Endodermal cell (in vitro differentiated cells): ENCODE data around the gene NID2. TPM values are rescaled to one million over a fixed set of nuclear protein-coding genes. Genes with fewer than 3 reads are reported as not detected.

Experiments
- DNase-seq: peaks from one replicate; pipeline ENCODE4 v3.0.0-alpha.2; 2017
- H3K27ac ChIP-seq: 2 replicates; pipeline ENCODE4 v1.5.1; 2013; ENCODE audit warnings: mild to moderate bottlenecking, low read depth, low read length, moderate library complexity
- H3K27me3 ChIP-seq: 2 replicates; pipeline ENCODE4 v1.6.1; 2013; ENCODE audit warnings: mild to moderate bottlenecking, low read length, moderate library complexity; ENCODE audit not compliant: insufficient read depth, control insufficient read depth, poor library complexity, severe bottlenecking
- H3K36me3 ChIP-seq: 2 replicates; pipeline ENCODE4 v1.7.0; 2013; ENCODE audit warnings: mild to moderate bottlenecking, low read length, moderate library complexity; ENCODE audit not compliant: control insufficient read depth, insufficient read depth
- H3K4me1 ChIP-seq: one replicate; pipeline ENCODE4 v1.7.0; 2013; ENCODE audit warnings: low read length; ENCODE audit not compliant: control insufficient read depth, insufficient read depth
- H3K4me3 ChIP-seq: 2 replicates; pipeline ENCODE4 v1.5.1; 2013; ENCODE audit warnings: mild to moderate bottlenecking, low read length, moderate library complexity
- H3K9ac ChIP-seq: 2 replicates; pipeline ENCODE4 v1.6.1; 2013; ENCODE audit warnings: mild to moderate bottlenecking, low read length, moderate library complexity; ENCODE audit not compliant: poor library complexity, severe bottlenecking; ENCODE audit errors: extremely low read depth
- H3K9me3 ChIP-seq: 2 replicates; pipeline ENCODE4 v1.6.1; 2013; ENCODE audit warnings: mild to moderate bottlenecking, low read length, moderate library complexity; ENCODE audit not compliant: control insufficient read depth
- H3K27ac Mint-ChIP-seq: 2 replicates; pipeline ENCODE4 v1.8.0; 2020; ENCODE audit warnings: mixed read lengths
- H3K27me3 Mint-ChIP-seq: 2 replicates; pipeline ENCODE4 v1.8.0; 2021; ENCODE audit warnings: mild to moderate bottlenecking, mixed read lengths; ENCODE audit not compliant: insufficient read depth
- H3K36me3 Mint-ChIP-seq: 2 replicates; pipeline ENCODE4 v1.8.0; 2020; ENCODE audit warnings: low read depth, mixed read lengths
- H3K4me1 Mint-ChIP-seq: 2 replicates; pipeline ENCODE4 v1.8.0; 2020; ENCODE audit warnings: mixed read lengths
- H3K4me3 Mint-ChIP-seq: 2 replicates; pipeline ENCODE4 v1.8.0; 2020; ENCODE audit warnings: mild to moderate bottlenecking, moderate library complexity, mixed read lengths
- H3K9me3 Mint-ChIP-seq: 2 replicates; pipeline ENCODE4 v1.8.0; 2020; ENCODE audit warnings: mild to moderate bottlenecking, mixed read lengths
- CTCF ChIP-seq: fragments of 200-600 bp; sonication (generic); conservative IDR thresholded peaks from 2 replicates; pipeline ENCODE4 v1.5.0; 2021; ENCODE audit warnings: antibody characterized with exemption, mild to moderate bottlenecking
- WGBS, 2 experiments: methylation state at CpG; one replicate each; pipeline versions ENCODE4 v1.1.5 to v1.1.7; 2013; ENCODE audit warnings: missing lambda C conversion rate in 2 of 2, mixed read lengths in 1 of 2; ENCODE audit not compliant: insufficient coverage in 1 of 2, insufficient read length in 1 of 2; 5-methylcytosine and 5-hydroxymethylcytosine counted together
- total RNA-seq, 2 donors: library from RNA; stranded (reverse); fragmentation: NEBNext Ultra II Directional in 1 of 2; extraction: Animal tissue kit (Norgen Biotek cat#: 25700) in 1 of 2; gene quantifications; 2 replicates in 1 of 2; 3 replicates in 1 of 2; pipeline ENCODE4 v1.2.1, GENCODE V29; 2021

NID2 gene
- total RNA-seq, 2 donors from 2014 or later = 1.7 to 2.9 TPM

GRCh38 chr14:52095794-52096193, 26.9 kb upstream of the NID2 start:
- H3K27ac ChIP-seq = no peak overlapping the region
- H3K4me3 ChIP-seq = no peak overlapping the region
- H3K36me3 ChIP-seq = no peaks in the 10 kb centered on the region
- Mint-ChIP-seq H3K36me3 (no peaks in the 10 kb centered on the region), H3K9me3 (no peaks in the 10 kb centered on the region), H3K27me3 (no peaks in the 10 kb centered on the region), H3K27ac (no peak overlapping the region), H3K4me1 (peaks cover 2% of the 10 kb centered on the region), H3K4me3 (no peak overlapping the region)
- 91 to 94% methylated on average over 4 of the region's 4 CpGs for WGBS, 2 experiments
- no peaks in the 10 kb centered on the region for H3K9me3 ChIP-seq
- no peaks in the 10 kb centered on the region for H3K4me1 ChIP-seq
- H3K9ac ChIP-seq = no peak overlapping the region
- no peaks in the 10 kb centered on the region for H3K27me3 ChIP-seq
- no peak for DNase-seq
- no peak for TF ChIP-seq CTCF

GRCh38 chr14:52095336-52095735, 26.5 kb upstream of the NID2 start:
- Mint-ChIP-seq H3K36me3 (no peaks in the 10 kb centered on the region), H3K27ac (no peak overlapping the region), H3K27me3 (peaks cover 2% of the 10 kb centered on the region), H3K4me1 (peaks cover under 1% of the 10 kb centered on the region), H3K4me3 (no peak overlapping the region), H3K9me3 (no peaks in the 10 kb centered on the region)
- no peak overlapping the region for H3K4me3 ChIP-seq
- no peak overlapping the region for H3K9ac ChIP-seq
- no peaks in the 10 kb centered on the region for H3K4me1 ChIP-seq
- DNase-seq = no peak
- H3K36me3 ChIP-seq = no peaks in the 10 kb centered on the region
- TF ChIP-seq CTCF = no peak
- H3K9me3 ChIP-seq = no peaks in the 10 kb centered on the region
- no peaks in the 10 kb centered on the region for H3K27me3 ChIP-seq
- 90 to 91% methylated on average over 3 of the region's 3 CpGs for WGBS, 2 experiments
- no peak overlapping the region for H3K27ac ChIP-seq

- Histone ChIP-seq H3K4me1 (no peaks in the 10 kb centered on the region), H3K9me3 (no peaks in the 10 kb centered on the region), H3K9ac (no peak overlapping the region), H3K27me3 (no peaks in the 10 kb centered on the region), H3K36me3 (no peaks in the 10 kb centered on the region), H3K4me3 (no peak overlapping the region), H3K27ac (no peak overlapping the region)
- no peaks in the 10 kb centered on the region for H3K36me3 Mint-ChIP-seq
- WGBS, 2 experiments = 67 to 69% methylated on average over 3 to 4 of the region's 4 CpGs
- DNase-seq = no peak
- H3K27me3 Mint-ChIP-seq = peaks cover 3% of the 10 kb centered on the region
- no peak overlapping the region for H3K4me3 Mint-ChIP-seq
- H3K4me1 Mint-ChIP-seq = no peaks in the 10 kb centered on the region
- no peak for TF ChIP-seq CTCF
- no peak overlapping the region for H3K27ac Mint-ChIP-seq
- H3K9me3 Mint-ChIP-seq = no peaks in the 10 kb centered on the region
Measured at GRCh38 chr14:52094546-52095271, 25.9 kb upstream of the NID2 start.
